CD4-positive, alpha-beta T cell (primary cell): ENCODE data around the gene GOLGA6L9. TPM values are rescaled to one million over a fixed set of nuclear protein-coding genes. Genes with fewer than 3 reads are reported as not detected.
"Not testable (repeated sequence)": the region's sequence is repeated elsewhere in the genome, so short reads cannot be mapped to it uniquely, and the experiment has no call there.

Experiments
- ATAC-seq: fragments of 200-7000 bp; cut with Tn5 transposase; one replicate; pipeline ENCODE4 v1.10.0; 2022; ENCODE audit warnings: mild to moderate bottlenecking; ENCODE audit not compliant: poor library complexity
- CTCF ChIA-PET: fragments of 350-600 bp; sonication (Branson Sonifier 250); formaldehyde crosslinking; loops from one replicate; lab custom pipeline; 2021; ENCODE audit warnings: antibody characterized with exemption, inconsistent platforms; lab: Charles Lee
- POLR2A ChIA-PET: fragments of 350-600 bp; sonication (Branson Sonifier 250); formaldehyde crosslinking; loops from one replicate; lab custom pipeline; 2021; ENCODE audit warnings: antibody characterized with exemption, inconsistent platforms; lab: Charles Lee
- DNase-seq, 14 experiments: peaks; one replicate each; pipeline ENCODE4 v3.0.0-alpha.2; 2013 to 2020; ENCODE audit warnings: mixed read lengths in 2 of 14
- H3K27ac ChIP-seq, 2 donors: one replicate each; pipeline versions ENCODE4 v1.5.1 to v1.7.0; 2013; ENCODE audit warnings: low read length in 2 of 2, low read depth in 1 of 2, mild to moderate bottlenecking in 1 of 2
- H3K27me3 ChIP-seq, 2 experiments: 1 replicate in 1 of 2; 2 replicates in 1 of 2; pipeline versions ENCODE4 v1.6.1 to v1.7.0; 2013; ENCODE audit warnings: low read length in 2 of 2, control low read depth in 1 of 2, mild to moderate bottlenecking in 1 of 2, moderate library complexity in 1 of 2; ENCODE audit not compliant: insufficient read depth in 2 of 2, control insufficient read depth in 1 of 2
- H3K36me3 ChIP-seq: one replicate; pipeline ENCODE4 v1.6.1; 2013; ENCODE audit warnings: low read length, control low read depth; ENCODE audit not compliant: insufficient read depth
- H3K4me1 ChIP-seq: one replicate; pipeline ENCODE4 v1.6.1; 2013; ENCODE audit warnings: low read length, control low read depth; ENCODE audit not compliant: insufficient read depth
- H3K4me3 ChIP-seq: one replicate; pipeline ENCODE4 v1.5.1; 2013; ENCODE audit warnings: mild to moderate bottlenecking, low read length, moderate library complexity
- H3K9me3 ChIP-seq, 2 experiments: 1 replicate in 1 of 2; 2 replicates in 1 of 2; pipeline versions ENCODE4 v1.6.1 to v1.7.0; 2013; ENCODE audit warnings: low read length in 2 of 2, mild to moderate bottlenecking in 2 of 2, control low read depth in 1 of 2, moderate library complexity in 1 of 2; ENCODE audit not compliant: control insufficient read depth in 1 of 2, insufficient read depth in 1 of 2
- H3K27ac Mint-ChIP-seq: one replicate; pipeline ENCODE4 v1.8.0; 2020; ENCODE audit warnings: mixed read lengths
- H3K27me3 Mint-ChIP-seq: one replicate; pipeline ENCODE4 v1.8.0; 2021; ENCODE audit warnings: mixed read lengths
- H3K36me3 Mint-ChIP-seq: one replicate; pipeline ENCODE4 v1.8.0; 2021; ENCODE audit warnings: low read depth, mixed read lengths
- H3K4me1 Mint-ChIP-seq: one replicate; pipeline ENCODE4 v1.8.0; 2021; ENCODE audit warnings: low read depth, mixed read lengths
- H3K4me3 Mint-ChIP-seq: one replicate; pipeline ENCODE4 v1.8.0; 2020; ENCODE audit warnings: mild to moderate bottlenecking, mixed read lengths
- H3K9me3 Mint-ChIP-seq: one replicate; pipeline ENCODE4 v1.8.0; 2020; ENCODE audit warnings: mixed read lengths
- intact Hi-C, 2 experiments: fragments of 100-400 bp; cut with DNase I in 1 of 2; cut with micrococcal nuclease in 1 of 2; formaldehyde crosslinking; loops; one replicate each; pipeline versions ENCODE4 v1.15.1 to v1.9.0; 2023 to 2025; cut with DNase I, micrococcal nuclease
- total RNA-seq, 174 experiments: library from RNA in 2 of 174; stranded (reverse) in 2 of 174; gene quantifications; one replicate each; pipeline ENCODE4 v1.2.3 and lab custom pipeline; 2021 to 2026

GOLGA6L9 gene
- total RNA-seq, 2 experiments from 2014 or later, result 2.0 to 2.7 TPM

GRCh38 chr15:82420966-82421365 is 8.7 kb upstream of the GOLGA6L9 start:
- H3K27ac ChIP-seq, H3K36me3 Mint-ChIP-seq, intact Hi-C loops, H3K4me3 Mint-ChIP-seq, H3K27ac Mint-ChIP-seq, POLR2A ChIA-PET, CTCF ChIA-PET, H3K36me3 ChIP-seq, H3K4me3 ChIP-seq, H3K4me1 Mint-ChIP-seq, H3K9me3 Mint-ChIP-seq, H3K9me3 ChIP-seq, H3K4me1 ChIP-seq, H3K27me3 ChIP-seq, DNase-seq, H3K27me3 Mint-ChIP-seq: not testable (repeated sequence)
- ATAC-seq, result peak; percentile 65

GRCh38 chr15:82427117-82427516 is 2.5 kb upstream of the GOLGA6L9 start:
- H3K9me3 Mint-ChIP-seq, H3K4me3 Mint-ChIP-seq, H3K27me3 Mint-ChIP-seq, H3K27ac Mint-ChIP-seq, intact Hi-C loops, POLR2A ChIA-PET, ATAC-seq, H3K36me3 ChIP-seq, H3K4me1 ChIP-seq, H3K36me3 Mint-ChIP-seq, H3K4me1 Mint-ChIP-seq, H3K9me3 ChIP-seq, H3K4me3 ChIP-seq, H3K27me3 ChIP-seq, H3K27ac ChIP-seq, CTCF ChIA-PET, DNase-seq: not testable (repeated sequence)

GRCh38 chr15:82445420-82445819 is 15.8 kb downstream of the GOLGA6L9 start:
- CTCF ChIA-PET, H3K27ac ChIP-seq, H3K27ac Mint-ChIP-seq, H3K4me1 ChIP-seq, H3K36me3 Mint-ChIP-seq, H3K27me3 Mint-ChIP-seq, intact Hi-C loops, H3K4me1 Mint-ChIP-seq, H3K9me3 Mint-ChIP-seq, POLR2A ChIA-PET, H3K27me3 ChIP-seq, ATAC-seq, H3K36me3 ChIP-seq, H3K9me3 ChIP-seq: not testable (repeated sequence)
- peak overlapping the region; percentile 34 for H3K4me3 ChIP-seq
- peak overlapping the region; percentile 15 for H3K4me3 Mint-ChIP-seq
- peak in 10 of 14 experiments; percentile 0 to 54 (median 9) for DNase-seq

GRCh38 chr15:82457336-82457735 is 27.7 kb downstream of the GOLGA6L9 start:
- H3K9me3 ChIP-seq, H3K36me3 Mint-ChIP-seq, H3K27ac Mint-ChIP-seq, POLR2A ChIA-PET, intact Hi-C loops, DNase-seq, H3K27ac ChIP-seq, H3K27me3 ChIP-seq, H3K4me3 Mint-ChIP-seq, CTCF ChIA-PET, H3K4me3 ChIP-seq, H3K9me3 Mint-ChIP-seq, ATAC-seq, H3K4me1 ChIP-seq, H3K4me1 Mint-ChIP-seq, H3K27me3 Mint-ChIP-seq, H3K36me3 ChIP-seq: not testable (repeated sequence)

- DNase-seq, H3K27ac ChIP-seq, H3K36me3 Mint-ChIP-seq, H3K27ac Mint-ChIP-seq, H3K27me3 Mint-ChIP-seq, POLR2A ChIA-PET, H3K9me3 Mint-ChIP-seq, H3K27me3 ChIP-seq, H3K9me3 ChIP-seq, H3K4me1 Mint-ChIP-seq, CTCF ChIA-PET, H3K4me3 ChIP-seq, intact Hi-C loops, H3K36me3 ChIP-seq, H3K4me3 Mint-ChIP-seq, ATAC-seq, H3K4me1 ChIP-seq: not testable (repeated sequence)
Measured at GRCh38 chr15:82465629-82466028, 36.0 kb downstream of the GOLGA6L9 start.
